HG02763 (cell line): ENCODE results near the gene OR51B5.
"Not testable (repeated sequence)": the region's sequence is repeated elsewhere in the genome, so short reads cannot be mapped to it uniquely, and the experiment has no call there.

Experiments
- ATAC-seq: cut with Tn5 transposase; IDR thresholded peaks from one replicate; pipeline ENCODE4 v1.9.1; 2021; ENCODE audit warnings: mild to moderate bottlenecking, moderate library complexity; ENCODE audit not compliant: unreplicated experiment

OR51B5 gene

GRCh38 chr11:5343474-5344335 is at the start of gene OR51B5:
OR51B5 (minus strand) TSS chr11:5343524; CDS start chr11:5343524, 0 bp downstream.
- ATAC-seq = no peak

GRCh38 chr11:5390210-5390609 is 46.9 kb upstream of the OR51B5 start:
- ATAC-seq = no peak

GRCh38 chr11:5384335-5384734 is 41.0 kb upstream of the OR51B5 start:
- ATAC-seq = no peak

- no peak for ATAC-seq
Observed at GRCh38 chr11:5383576-5383975, 40.3 kb upstream of the OR51B5 start, which contains the start of gene OR51M1. OR51M1 (plus strand) TSS chr11:5383812; CDS start chr11:5389399, 5,587 bp downstream.

- ATAC-seq = peak; percentile 90
Observed at GRCh38 chr11:5380740-5381342, 37.5 kb upstream of the OR51B5 start.

GRCh38 chr11:5369789-5370188 is 26.5 kb upstream of the OR51B5 start:
- no peak for ATAC-seq

GRCh38 chr11:5368502-5369043 is 25.2 kb upstream of the OR51B5 start:
- ATAC-seq = peak; percentile 49

- ATAC-seq = no peak
Observed at GRCh38 chr11:5367448-5368074, 24.2 kb upstream of the OR51B5 start.

GRCh38 chr11:5366856-5367255 is 23.5 kb upstream of the OR51B5 start:
- ATAC-seq = no peak

- ATAC-seq = not testable (repeated sequence)
Observed at GRCh38 chr11:5366365-5366764, 23.0 kb upstream of the OR51B5 start.

- no peak for ATAC-seq
Observed at GRCh38 chr11:5364214-5364613, 20.9 kb upstream of the OR51B5 start.

- ATAC-seq = no peak
Observed at GRCh38 chr11:5363679-5364078, 20.4 kb upstream of the OR51B5 start.

GRCh38 chr11:5362017-5362625 is 18.8 kb upstream of the OR51B5 start:
- ATAC-seq = no peak

- ATAC-seq = not testable (repeated sequence)
Observed at GRCh38 chr11:5356031-5356430, 12.7 kb upstream of the OR51B5 start.

- no peak for ATAC-seq
Observed at GRCh38 chr11:5351208-5351607, 7.9 kb upstream of the OR51B5 start, which contains the start of gene OR51B6. OR51B6 (plus strand) TSS chr11:5351508; CDS start chr11:5351508, 0 bp downstream.

- no peak for ATAC-seq
Observed at GRCh38 chr11:5349550-5349949, 6.2 kb upstream of the OR51B5 start.

GRCh38 chr11:5348551-5349194 is 5.3 kb upstream of the OR51B5 start:
- no peak for ATAC-seq

GRCh38 chr11:5345831-5346230 is 2.5 kb upstream of the OR51B5 start:
- no peak for ATAC-seq

GRCh38 chr11:5339771-5340322 is 3.5 kb downstream of the OR51B5 start:
- ATAC-seq = peak; percentile 67

- not testable (repeated sequence) for ATAC-seq
Observed at GRCh38 chr11:5337253-5337652, 6.1 kb downstream of the OR51B5 start.
